HEK293 (cell line): ENCODE results near the gene LAG3.

ENCODE experiments used
- AEBP2 ChIP-seq: fragments of 450-650 bp; formaldehyde crosslinking; IDR thresholded peaks from 2 replicates; pipeline ENCODE4 v1.5.1; 2016; ENCODE audit warnings: missing biosample characterization, missing genetic modification characterization, borderline replicate concordance
- EGR2 ChIP-seq: fragments of 450-650 bp; formaldehyde crosslinking; IDR thresholded peaks from 2 replicates; pipeline ENCODE4 v1.5.1; 2016; ENCODE audit warnings: low read depth, missing biosample characterization, missing genetic modification characterization
- IKZF3 ChIP-seq: fragments of 450-650 bp; IDR thresholded peaks from 2 replicates; pipeline ENCODE4 v1.5.0; 2018; ENCODE audit warnings: missing biosample characterization, mild to moderate bottlenecking, missing genetic modification characterization, moderate library complexity
- KLF10 ChIP-seq: fragments of 450-650 bp; IDR thresholded peaks from 2 replicates; pipeline ENCODE4 v1.5.1; 2018; ENCODE audit warnings: missing biosample characterization, mild to moderate bottlenecking, missing genetic modification characterization
- MEIS1 ChIP-seq: sonication (generic); formaldehyde crosslinking; IDR thresholded peaks from 2 replicates; pipeline ENCODE4 v1.8.1; 2022; ENCODE audit warnings: missing genetic modification reagents, mild to moderate bottlenecking, borderline replicate concordance
- MYNN ChIP-seq: fragments of 450-650 bp; formaldehyde crosslinking; IDR thresholded peaks from 2 replicates; pipeline ENCODE4 v1.5.1; 2016; ENCODE audit warnings: missing biosample characterization, missing genetic modification characterization, borderline replicate concordance
- SALL2 ChIP-seq: fragments of 450-650 bp; formaldehyde crosslinking; IDR thresholded peaks from 2 replicates; pipeline ENCODE4 v1.5.0; 2017; ENCODE audit warnings: missing biosample characterization, mild to moderate bottlenecking, missing genetic modification characterization, borderline replicate concordance
- SP3 ChIP-seq: fragments of 450-650 bp; formaldehyde crosslinking; IDR thresholded peaks from 2 replicates; pipeline ENCODE4 v1.5.1; 2016; ENCODE audit warnings: missing biosample characterization, missing genetic modification characterization
- ZBTB6 ChIP-seq: fragments of 450-650 bp; formaldehyde crosslinking; IDR thresholded peaks from 2 replicates; pipeline ENCODE4 v1.5.1; 2017; ENCODE audit warnings: missing biosample characterization, missing genetic modification characterization
- ZBTB7A ChIP-seq: fragments of 450-650 bp; formaldehyde crosslinking; IDR thresholded peaks from 2 replicates; pipeline ENCODE4 v1.5.1; 2016; ENCODE audit warnings: low read depth, missing biosample characterization, missing genetic modification characterization
- ZNF112 ChIP-seq: fragments of 450-650 bp; formaldehyde crosslinking; IDR thresholded peaks from 2 replicates; pipeline ENCODE4 v1.5.0; 2017; ENCODE audit warnings: missing biosample characterization, missing genetic modification characterization
- ZNF2 ChIP-seq: fragments of 450-650 bp; formaldehyde crosslinking; IDR thresholded peaks from 2 replicates; pipeline ENCODE4 v1.5.1; 2016; ENCODE audit warnings: missing biosample characterization, missing genetic modification characterization
- ZNF341 ChIP-seq: fragments of 450-650 bp; formaldehyde crosslinking; IDR thresholded peaks from 2 replicates; pipeline ENCODE4; 2016; ENCODE audit warnings: low read depth, missing biosample characterization, missing genetic modification characterization
- ZNF37A ChIP-seq: fragments of 450-650 bp; IDR thresholded peaks from 2 replicates; pipeline ENCODE4 v1.5.1; 2018; ENCODE audit warnings: missing biosample characterization, missing genetic modification characterization
- ZNF391 ChIP-seq: fragments of 450-650 bp; formaldehyde crosslinking; IDR thresholded peaks from 2 replicates; pipeline ENCODE4 v1.5.1; 2016; ENCODE audit warnings: low read depth, missing biosample characterization, missing genetic modification characterization, borderline replicate concordance
- ZNF473 ChIP-seq: fragments of 450-650 bp; formaldehyde crosslinking; IDR thresholded peaks from 2 replicates; pipeline ENCODE4 v1.5.1; 2017; ENCODE audit warnings: missing biosample characterization, missing genetic modification characterization
- ZNF518A ChIP-seq: fragments of 450-650 bp; formaldehyde crosslinking; conservative IDR thresholded peaks from 2 replicates; pipeline ENCODE4 v1.5.1; 2016; ENCODE audit warnings: low read depth, missing biosample characterization, missing genetic modification characterization
- ZNF560 ChIP-seq: fragments of 450-650 bp; formaldehyde crosslinking; IDR thresholded peaks from 2 replicates; pipeline ENCODE4 v1.5.1; 2017; ENCODE audit warnings: missing biosample characterization, missing genetic modification characterization, borderline replicate concordance
- ZNF561 ChIP-seq: fragments of 450-650 bp; IDR thresholded peaks from 2 replicates; pipeline ENCODE4 v1.5.1; 2018; ENCODE audit warnings: missing biosample characterization, missing genetic modification characterization, borderline replicate concordance
- ZNF585B ChIP-seq: fragments of 450-650 bp; formaldehyde crosslinking; IDR thresholded peaks from 2 replicates; pipeline ENCODE4 v1.5.1; 2016; ENCODE audit warnings: missing biosample characterization, missing genetic modification characterization
- ZNF610 ChIP-seq: fragments of 450-650 bp; formaldehyde crosslinking; IDR thresholded peaks from 2 replicates; pipeline ENCODE4 v1.5.1; 2016; ENCODE audit warnings: missing biosample characterization, missing genetic modification characterization, borderline replicate concordance
- ZNF623 ChIP-seq: fragments of 450-650 bp; formaldehyde crosslinking; IDR thresholded peaks from 2 replicates; pipeline ENCODE4 v1.5.1; 2016; ENCODE audit warnings: missing biosample characterization, missing genetic modification characterization
- ZNF626 ChIP-seq: fragments of 450-650 bp; sonication (Bioruptor Pico); formaldehyde crosslinking; IDR thresholded peaks from 2 replicates; pipeline ENCODE4 v1.5.1; 2018; ENCODE audit warnings: missing biosample characterization, missing genetic modification characterization, inconsistent platforms
- ZNF639 ChIP-seq: fragments of 450-650 bp; formaldehyde crosslinking; IDR thresholded peaks from 2 replicates; pipeline ENCODE4 v1.5.1; 2016; ENCODE audit warnings: missing biosample characterization, missing genetic modification characterization
- ZNF654 ChIP-seq: fragments of 450-650 bp; formaldehyde crosslinking; IDR thresholded peaks from 2 replicates; pipeline ENCODE4 v1.5.1; 2016; ENCODE audit warnings: low read depth, missing biosample characterization, missing genetic modification characterization
- ZNF692 ChIP-seq: fragments of 450-650 bp; formaldehyde crosslinking; IDR thresholded peaks from 2 replicates; pipeline ENCODE4 v1.5.1; 2016; ENCODE audit warnings: missing biosample characterization, missing genetic modification characterization
- ZNF768 ChIP-seq: fragments of 450-650 bp; formaldehyde crosslinking; IDR thresholded peaks from 2 replicates; pipeline ENCODE4 v1.5.1; 2018; ENCODE audit warnings: missing biosample characterization, mild to moderate bottlenecking, missing genetic modification characterization
- ZNF777 ChIP-seq: fragments of 450-650 bp; formaldehyde crosslinking; IDR thresholded peaks from 2 replicates; pipeline ENCODE4 v1.5.1; 2017; ENCODE audit warnings: missing biosample characterization, missing genetic modification characterization, borderline replicate concordance
- ZSCAN23 ChIP-seq: fragments of 450-650 bp; formaldehyde crosslinking; IDR thresholded peaks from 2 replicates; pipeline ENCODE4 v1.5.1; 2016; ENCODE audit warnings: missing biosample characterization, missing genetic modification characterization

The LAG3 gene

GRCh38 chr12:6764011-6764828 lies 8.1 kb upstream of the LAG3 start (continued):
- TF ChIP-seq AEBP2 (tag by site-specific recombination) (no peak), EGR2 (tag by site-specific recombination) (peak; percentile 96), SP3 (tag by site-specific recombination) (peak; percentile 98), ZBTB7A (tag by site-specific recombination) (0 out of 2 replicates have a peak, but pooled peaks have one; percentile 57), ZNF561 (tag by site-specific recombination) (0 out of 2 replicates have a peak, but pooled peaks have one; percentile 17), ZNF341 (peak; percentile 100), ZNF37A (no peak), SALL2 (tag by site-specific recombination) (no peak), ZNF518A (tag by site-specific recombination) (no peak), ZNF623 (tag by site-specific recombination) (no peak), IKZF3 (tag by site-specific recombination) (peak; percentile 88), ZNF777 (tag by site-specific recombination) (no peak), ZNF560 (no peak), ZNF639 (tag by site-specific recombination) (peak; percentile 76; the same call in 1 of the 2 replicates), ZNF473 (no peak), KLF10 (tag by site-specific recombination) (peak; percentile 87), ZSCAN23 (tag by site-specific recombination) (0 out of 2 replicates have a peak, but pooled peaks have one; percentile 44), MEIS1 (CRISPR knock-in tag) (no peak), ZNF626 (no peak), ZNF654 (tag by site-specific recombination) (no peak), ZNF610 (tag by site-specific recombination) (0 out of 2 replicates have a peak, but pooled peaks have one; percentile 47), MYNN (no peak; the same call in 1 of the 2 replicates), ZNF391 (tag by site-specific recombination) (peak; percentile 57; the same call in 1 of the 2 replicates), ZNF112 (tag by site-specific recombination) (no peak), ZNF768 (tag by site-specific recombination) (no peak), ZBTB6 (tag by site-specific recombination) (no peak; the same call in 1 of the 2 replicates), ZNF692 (tag by site-specific recombination) (peak; percentile 45), ZNF585B (tag by site-specific recombination) (no peak), ZNF2 (tag by site-specific recombination) (no peak)
